Panc1 (cell line): ENCODE results near the gene CES1. TPM values are rescaled to one million over a fixed set of nuclear protein-coding genes. Genes with fewer than 3 reads are reported as not detected.

Experiments
- ATAC-seq: fragments of 200-7000 bp; cut with Tn5 transposase; 2 replicates; pipeline ENCODE4 v1.9.1; 2020; ENCODE audit warnings: mild to moderate bottlenecking, moderate library complexity
- BruUV-seq: library from RNA; stranded (reverse); fragments of 400-500 nt; replicated peaks from 2 replicates; lab custom pipeline; 2021; lab: Mats Ljungman, UMichigan
- CTCF ChIA-PET: fragments of 300-600 bp; sonication (Branson Sonifier 250); formaldehyde crosslinking; loops from one replicate; lab custom pipeline; 2022; ENCODE audit warnings: antibody characterized with exemption; lab: Charles Lee
- POLR2A ChIA-PET: fragments of 300-600 bp; sonication (Branson Sonifier 250); formaldehyde crosslinking; loops from one replicate; lab custom pipeline; 2022; ENCODE audit warnings: antibody characterized with exemption; lab: Charles Lee
- DNase-seq: peaks from one replicate; pipeline ENCODE4 v3.0.0-alpha.2; 2010; ENCODE audit warnings: low read depth, low spot score
- H3K27ac ChIP-seq: 2 replicates; pipeline ENCODE4 v1.5.1; 2011; ENCODE audit warnings: mild to moderate bottlenecking, low read length, inconsistent platforms
- H3K27me3 ChIP-seq: fragments of 200-500 bp; sonication (Bioruptor generic); 2 replicates; pipeline ENCODE4 v1.6.0; 2014; ENCODE audit warnings: low read length, inconsistent platforms; ENCODE audit not compliant: control insufficient read depth, insufficient read depth
- H3K36me3 ChIP-seq: fragments of 200-500 bp; sonication (Bioruptor generic); 2 replicates; pipeline ENCODE4 v1.5.1; 2014; ENCODE audit warnings: inconsistent platforms, mild to moderate bottlenecking, low read length, moderate library complexity; ENCODE audit not compliant: control insufficient read depth, insufficient read depth
- H3K4me1 ChIP-seq: 2 replicates; pipeline ENCODE4 v1.5.1; 2011; ENCODE audit warnings: inconsistent platforms, mild to moderate bottlenecking, low read length, moderate library complexity; ENCODE audit not compliant: control insufficient read depth, insufficient read depth
- H3K4me3 ChIP-seq, 2 experiments: 2 replicates each; pipeline ENCODE4 v1.5.1; 2011 to 2012; ENCODE audit warnings: low read depth in 2 of 2, low read length in 2 of 2, mild to moderate bottlenecking in 2 of 2, inconsistent platforms in 1 of 2, moderate library complexity in 1 of 2
- H3K9me3 ChIP-seq: fragments of 200-500 bp; sonication (Bioruptor generic); 2 replicates; pipeline ENCODE4 v1.5.1; 2014; ENCODE audit warnings: low read depth, mild to moderate bottlenecking, inconsistent platforms, low read length, moderate library complexity; ENCODE audit not compliant: control insufficient read depth, insufficient read depth
- CTCF ChIP-seq: fragments of 450-650 bp; IDR thresholded peaks from 2 replicates; pipeline ENCODE4 v1.5.1; 2017; ENCODE audit warnings: mild to moderate bottlenecking
- POLR2AphosphoS5 ChIP-seq: IDR thresholded peaks from 2 replicates; pipeline ENCODE4 v1.6.1; 2012; ENCODE audit warnings: mild to moderate bottlenecking, low read depth, low read length, moderate library complexity
- SIN3A ChIP-seq: IDR thresholded peaks from 2 replicates; pipeline ENCODE4 v1.6.1; 2012; ENCODE audit warnings: low read depth, mild to moderate bottlenecking, low read length, moderate library complexity, borderline replicate concordance; ENCODE audit not compliant: insufficient read depth
- TCF7L2 ChIP-seq: IDR thresholded peaks from 2 replicates; pipeline ENCODE4 v1.6.1; 2011; ENCODE audit warnings: mild to moderate bottlenecking, low read depth, low read length, inconsistent platforms
- in situ Hi-C: cut with HindIII; loops from 2 replicates; pipeline ENCODE4 v1.10.0; 2016; ENCODE audit warnings: low sequenced_read_pairs, low pct_unique_long_range_greater_than_20kb
- intact Hi-C: fragments of 100-400 bp; cut with micrococcal nuclease; formaldehyde crosslinking; loops from one replicate; pipeline ENCODE4 v1.10.0; 2022; ENCODE audit not compliant: unreplicated experiment
- total RNA-seq: library from RNA; stranded (reverse); gene quantifications from one replicate; pipeline ENCODE4 v1.2.1, GENCODE V29; 2021; ENCODE audit not compliant: unreplicated experiment
- TF ChIP-seq, protein P1 (sequence below), 2 experiments: IDR thresholded peaks; 2 replicates each; pipeline ENCODE4 v1.6.1; 2011 to 2012; ENCODE audit warnings: low read depth in 2 of 2, control low read depth in 1 of 2, low read length in 1 of 2, mild to moderate bottlenecking in 1 of 2, moderate library complexity in 1 of 2; ENCODE audit not compliant: insufficient read depth in 1 of 2

The CES1 gene
- total RNA-seq, 1 experiment from 2014 or later, result 27.5 TPM

DNA sequence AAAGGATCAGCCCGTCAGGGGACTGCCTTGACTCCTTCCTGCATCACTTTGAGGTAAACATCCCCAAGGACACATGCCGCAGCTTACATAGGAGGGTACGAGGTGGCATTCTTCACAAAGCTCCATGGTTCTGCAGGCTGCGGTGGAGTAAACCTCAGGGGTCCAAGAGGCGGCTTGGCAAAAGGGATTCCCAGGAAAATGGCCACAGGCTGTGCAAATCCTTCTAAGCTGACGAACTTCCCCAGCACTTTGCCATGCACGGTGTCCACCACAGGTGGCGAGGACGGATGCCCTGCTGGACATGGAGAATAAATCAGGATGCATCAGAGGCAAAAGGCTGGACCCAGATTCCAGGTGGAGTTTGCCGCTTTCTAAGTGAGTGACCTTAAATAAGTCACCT is 4.2 kb downstream of the CES1 start:
- ATAC-seq (no peak), DNase-seq (no peak)
- intact Hi-C loops, result no loop called here
- Histone ChIP-seq H3K4me1 (no peaks in the 10 kb centered on the region), H3K36me3 (no peaks in the 10 kb centered on the region), H3K9me3 (no peaks in the 10 kb centered on the region), H3K27ac (no peak overlapping the region), H3K27me3 (no peaks in the 10 kb centered on the region), H3K4me3 (no peak overlapping the region)
- in situ Hi-C loops, result loop anchor here (25.0 kb wide), 1 partner anchor 116 kb away; no protein-coding TSS in a partner anchor
- ChIA-PET POLR2A (no interaction called here), CTCF (no interaction called here)
- BruUV-seq, result no TSS peak
- TF ChIP-seq TCF7L2, result no peak
- no peak for TF ChIP-seq SIN3A
- no peak for TF ChIP-seq CTCF
- TF ChIP-seq POLR2AphosphoS5, result no peak
- TF ChIP-seq, protein P1, sequence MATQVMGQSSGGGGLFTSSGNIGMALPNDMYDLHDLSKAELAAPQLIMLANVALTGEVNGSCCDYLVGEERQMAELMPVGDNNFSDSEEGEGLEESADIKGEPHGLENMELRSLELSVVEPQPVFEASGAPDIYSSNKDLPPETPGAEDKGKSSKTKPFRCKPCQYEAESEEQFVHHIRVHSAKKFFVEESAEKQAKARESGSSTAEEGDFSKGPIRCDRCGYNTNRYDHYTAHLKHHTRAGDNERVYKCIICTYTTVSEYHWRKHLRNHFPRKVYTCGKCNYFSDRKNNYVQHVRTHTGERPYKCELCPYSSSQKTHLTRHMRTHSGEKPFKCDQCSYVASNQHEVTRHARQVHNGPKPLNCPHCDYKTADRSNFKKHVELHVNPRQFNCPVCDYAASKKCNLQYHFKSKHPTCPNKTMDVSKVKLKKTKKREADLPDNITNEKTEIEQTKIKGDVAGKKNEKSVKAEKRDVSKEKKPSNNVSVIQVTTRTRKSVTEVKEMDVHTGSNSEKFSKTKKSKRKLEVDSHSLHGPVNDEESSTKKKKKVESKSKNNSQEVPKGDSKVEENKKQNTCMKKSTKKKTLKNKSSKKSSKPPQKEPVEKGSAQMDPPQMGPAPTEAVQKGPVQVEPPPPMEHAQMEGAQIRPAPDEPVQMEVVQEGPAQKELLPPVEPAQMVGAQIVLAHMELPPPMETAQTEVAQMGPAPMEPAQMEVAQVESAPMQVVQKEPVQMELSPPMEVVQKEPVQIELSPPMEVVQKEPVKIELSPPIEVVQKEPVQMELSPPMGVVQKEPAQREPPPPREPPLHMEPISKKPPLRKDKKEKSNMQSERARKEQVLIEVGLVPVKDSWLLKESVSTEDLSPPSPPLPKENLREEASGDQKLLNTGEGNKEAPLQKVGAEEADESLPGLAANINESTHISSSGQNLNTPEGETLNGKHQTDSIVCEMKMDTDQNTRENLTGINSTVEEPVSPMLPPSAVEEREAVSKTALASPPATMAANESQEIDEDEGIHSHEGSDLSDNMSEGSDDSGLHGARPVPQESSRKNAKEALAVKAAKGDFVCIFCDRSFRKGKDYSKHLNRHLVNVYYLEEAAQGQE (IDR thresholded peaks at IDR 0.05; ENCODE audit: insufficient read depth in 1 of 2, low read depth in 2 of 2, low read length in 1 of 2), result no peak

- CTCF ChIA-PET, result no interaction called here
Measured at GRCh38 chr16:55825115-55825728, 7.7 kb downstream of the CES1 start.

More at GRCh38 chr16:55825115-55825728, 7.7 kb downstream of the CES1 start:
- no peaks in the 10 kb centered on the region for H3K4me1 ChIP-seq
- no peak overlapping the region for H3K27ac ChIP-seq
- in situ Hi-C loops (loop anchor here (25.0 kb wide), 1 partner anchor 113 kb away; no protein-coding TSS in a partner anchor), intact Hi-C loops (no loop called here)
- H3K36me3 ChIP-seq, result no peaks in the 10 kb centered on the region
- DNase-seq, result no peak
- H3K4me3 ChIP-seq, result no peak overlapping the region
- no peak for ATAC-seq
- TF ChIP-seq, protein P1 (IDR thresholded peaks at IDR 0.05; ENCODE audit: insufficient read depth in 1 of 2, low read depth in 2 of 2, low read length in 1 of 2), result no peak
- TF ChIP-seq CTCF (no peak), POLR2AphosphoS5 (no peak), SIN3A (no peak), TCF7L2 (no peak)
- BruUV-seq, result no TSS peak
- POLR2A ChIA-PET, result no interaction called here
- no peaks in the 10 kb centered on the region for H3K27me3 ChIP-seq
- no peaks in the 10 kb centered on the region for H3K9me3 ChIP-seq
